DMS 273 (cell line): ENCODE results near the gene TMEM250.
"Not testable (repeated sequence)": the region's sequence is repeated elsewhere in the genome, so short reads cannot be mapped to it uniquely, and the experiment has no call there.

Source experiments
- DNase-seq: peaks from one replicate; lab custom pipeline; 2025; ENCODE audit not compliant: unreplicated experiment; lab: John Stamatoyannopoulos, UW

TMEM250 gene

DNA sequence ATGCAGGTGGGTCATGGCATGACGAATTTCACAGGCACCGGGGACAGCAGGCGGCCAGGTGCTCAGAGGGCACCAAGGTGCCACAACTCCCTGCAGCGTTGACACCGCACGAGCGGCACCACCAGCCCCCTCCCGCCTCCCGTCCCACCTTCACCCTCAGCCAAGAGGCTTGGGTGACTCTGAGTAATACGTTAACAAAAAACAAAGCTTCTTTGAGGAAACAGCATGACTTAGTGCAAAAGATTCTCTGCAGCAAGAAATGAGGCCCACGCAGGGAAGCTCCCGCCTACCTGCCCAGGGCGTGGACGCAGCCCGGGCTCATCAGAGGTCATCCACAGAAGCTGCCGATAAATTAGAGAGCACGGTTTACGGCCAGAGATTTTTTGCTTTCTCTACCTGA is 4.1 kb downstream of the TMEM250 start:
- DNase-seq, result no peak

DNA sequence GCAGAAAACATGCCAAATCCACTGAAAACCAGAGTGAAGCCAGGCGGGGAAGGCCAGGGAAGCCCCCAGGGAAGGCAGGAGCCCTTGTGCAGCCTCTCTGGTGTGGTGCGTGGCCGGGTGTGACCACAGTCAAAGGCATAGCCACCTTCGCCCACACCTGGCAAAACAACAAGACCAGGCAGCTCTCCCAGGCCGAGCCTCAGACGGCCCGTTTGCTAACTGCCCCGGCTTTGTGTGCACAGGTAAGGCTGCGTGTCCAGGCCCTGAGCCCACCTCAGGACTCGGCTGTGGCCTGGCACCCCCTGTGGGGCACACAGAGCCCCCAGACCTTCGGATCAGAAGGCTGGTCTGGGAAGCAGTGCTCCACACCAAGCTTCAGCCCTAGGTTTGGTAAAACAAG is 6.1 kb downstream of the TMEM250 start:
- DNase-seq, result no peak

DNA sequence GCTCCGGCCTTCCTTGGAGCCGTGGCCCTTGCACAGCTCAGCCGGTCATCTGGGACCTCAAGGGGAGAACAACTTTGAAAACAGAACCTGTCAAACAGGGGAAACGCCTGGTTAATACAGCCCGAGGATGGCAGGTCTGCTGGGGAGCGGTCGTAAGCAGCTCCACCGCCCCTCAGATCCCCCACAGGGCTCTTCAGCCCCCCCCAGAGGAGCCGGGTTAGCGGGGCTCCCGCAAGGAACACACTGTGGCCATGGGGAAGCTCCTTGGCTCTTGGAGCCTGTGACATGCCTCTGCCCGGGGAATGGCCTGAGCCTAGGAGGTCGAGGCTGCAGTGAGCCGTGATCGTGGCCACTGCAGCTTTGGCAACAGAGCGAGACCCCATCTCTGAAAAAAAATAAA is 6.8 kb downstream of the TMEM250 start:
- no peak for DNase-seq

DNA sequence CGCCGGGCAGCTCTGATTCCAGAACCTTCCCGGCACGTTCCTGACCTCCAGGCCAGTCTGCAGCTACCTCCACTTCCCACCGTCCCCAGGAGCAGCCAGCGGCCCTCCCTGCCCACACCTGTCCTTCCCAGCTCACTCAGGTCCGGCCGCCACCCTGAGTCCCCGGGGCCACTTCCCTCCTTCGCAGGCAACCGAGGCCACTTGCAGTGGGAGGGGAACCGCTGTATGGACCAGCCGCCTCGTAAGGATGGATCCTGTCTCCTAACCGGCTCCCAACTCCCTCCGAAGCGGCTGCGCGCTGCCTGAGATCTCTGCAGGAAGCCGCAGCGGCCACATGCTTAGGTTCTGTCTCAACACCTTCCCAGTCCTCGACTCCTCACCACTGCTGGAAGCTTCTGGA is 7.5 kb downstream of the TMEM250 start:
- DNase-seq, result no peak

DNA sequence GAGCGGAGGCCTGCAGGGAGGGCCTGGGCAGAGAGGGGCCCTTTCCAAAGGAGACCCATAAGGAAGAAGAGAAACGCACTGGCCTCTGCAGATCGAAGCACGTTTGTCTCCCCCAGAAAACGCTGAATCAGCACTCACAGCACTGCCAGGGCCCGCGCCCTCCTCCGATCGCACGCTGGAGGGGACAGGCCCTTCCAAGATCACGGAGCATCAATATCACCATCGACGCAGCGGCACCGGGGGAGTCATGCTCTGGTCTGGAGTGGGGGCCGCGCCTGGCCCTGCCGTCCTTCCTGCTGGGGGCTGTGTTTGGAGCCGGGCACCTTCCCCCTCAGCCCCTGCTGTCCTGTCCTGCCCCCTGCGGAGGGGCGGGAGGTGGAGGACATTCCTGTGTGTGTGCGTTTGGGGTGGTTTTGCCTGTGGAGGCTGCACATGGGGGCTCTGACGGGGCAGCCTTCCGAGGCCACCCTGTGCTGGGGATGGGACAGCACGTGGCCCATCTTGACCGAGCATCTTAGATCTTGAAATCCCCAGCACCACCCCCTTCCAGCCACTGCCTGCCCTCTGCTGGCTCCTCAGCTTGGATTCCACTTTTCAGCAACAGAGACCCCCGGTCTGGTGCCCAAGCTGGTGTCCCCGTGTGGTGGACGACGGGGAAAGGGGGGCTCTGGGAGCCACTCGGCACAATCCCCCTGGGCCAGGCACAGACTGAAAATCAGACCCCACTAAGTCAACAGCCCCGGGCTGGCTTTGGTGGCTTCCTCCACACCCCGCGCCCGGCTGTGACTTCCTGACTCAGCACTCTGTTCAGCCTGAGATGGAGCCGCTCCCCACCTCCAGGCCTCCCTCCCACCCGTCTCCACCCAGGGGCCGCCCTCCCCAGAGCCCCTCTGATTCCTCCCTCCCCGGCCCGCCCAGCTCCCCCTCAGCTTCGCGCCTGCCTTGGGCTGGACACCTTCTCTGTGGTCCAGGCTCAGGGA is 8.3 kb downstream of the TMEM250 start:
- no peak for DNase-seq

DNA sequence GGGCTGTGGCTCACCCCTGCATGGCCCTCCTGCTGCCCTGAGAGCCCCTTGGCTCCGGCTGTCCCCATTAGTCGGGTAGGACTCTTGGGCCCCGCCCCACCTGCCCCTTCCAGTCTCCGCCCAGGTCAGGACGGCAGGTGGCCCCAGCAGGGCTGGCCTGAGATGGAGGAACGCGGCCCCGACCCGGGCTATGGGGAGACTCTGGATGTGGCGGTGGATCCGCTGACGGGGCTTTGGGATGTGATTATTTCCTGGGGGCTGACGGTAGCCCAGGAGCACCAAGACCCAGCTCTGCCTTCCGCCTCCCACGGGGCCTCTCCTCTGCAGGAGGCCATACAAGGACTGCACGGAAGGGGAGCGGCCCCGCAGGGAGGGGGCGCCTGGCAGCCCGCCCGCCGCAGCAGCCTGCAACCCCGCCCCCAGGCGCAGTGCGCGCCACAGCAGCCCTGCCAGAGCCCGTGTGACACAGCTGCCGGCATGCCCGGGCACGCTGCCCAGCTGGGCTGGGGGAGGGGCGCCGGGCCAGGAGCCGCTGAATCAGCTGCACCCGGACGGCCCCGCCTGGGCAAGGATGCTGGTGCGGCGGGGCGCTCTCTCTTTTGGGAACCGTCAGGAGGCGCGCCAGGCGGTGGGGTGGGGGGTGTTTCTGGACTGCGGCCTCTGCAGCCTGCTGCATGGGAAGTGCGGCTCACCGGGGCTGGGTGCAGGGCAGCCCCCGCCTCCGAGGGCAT is 9.2 kb downstream of the TMEM250 start:
- peak; percentile 96 for DNase-seq

DNA sequence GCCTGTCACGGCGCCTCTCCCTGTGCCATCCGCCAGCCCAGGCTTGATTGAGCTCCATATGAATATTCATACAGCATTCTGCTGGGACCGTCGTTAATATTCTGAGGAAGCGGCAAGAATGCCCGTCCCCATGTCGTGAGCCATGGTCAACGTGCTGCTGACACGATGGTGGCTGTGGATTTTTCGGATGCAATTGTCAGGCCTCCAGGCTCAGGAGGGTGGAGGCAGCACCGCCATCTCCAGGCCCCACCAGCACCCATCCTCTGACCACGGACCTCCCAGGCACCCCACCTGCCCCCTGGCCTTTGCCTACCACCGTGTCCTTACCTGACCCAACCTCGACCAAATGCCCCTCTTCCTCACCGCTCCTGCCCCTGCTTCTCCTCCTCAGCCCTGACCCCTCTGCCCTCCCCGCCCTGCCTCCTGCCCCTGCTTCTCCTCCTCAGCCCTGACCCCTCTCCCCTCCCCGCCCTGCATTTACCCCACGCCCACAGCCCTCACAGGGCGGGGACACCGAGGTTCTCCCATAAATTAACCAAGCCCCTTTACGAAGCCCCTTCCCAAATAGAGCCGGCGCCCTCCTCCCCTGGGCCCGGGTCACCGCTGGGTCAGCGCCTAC is 9.9 kb downstream of the TMEM250 start:
- DNase-seq, result no peak

DNA sequence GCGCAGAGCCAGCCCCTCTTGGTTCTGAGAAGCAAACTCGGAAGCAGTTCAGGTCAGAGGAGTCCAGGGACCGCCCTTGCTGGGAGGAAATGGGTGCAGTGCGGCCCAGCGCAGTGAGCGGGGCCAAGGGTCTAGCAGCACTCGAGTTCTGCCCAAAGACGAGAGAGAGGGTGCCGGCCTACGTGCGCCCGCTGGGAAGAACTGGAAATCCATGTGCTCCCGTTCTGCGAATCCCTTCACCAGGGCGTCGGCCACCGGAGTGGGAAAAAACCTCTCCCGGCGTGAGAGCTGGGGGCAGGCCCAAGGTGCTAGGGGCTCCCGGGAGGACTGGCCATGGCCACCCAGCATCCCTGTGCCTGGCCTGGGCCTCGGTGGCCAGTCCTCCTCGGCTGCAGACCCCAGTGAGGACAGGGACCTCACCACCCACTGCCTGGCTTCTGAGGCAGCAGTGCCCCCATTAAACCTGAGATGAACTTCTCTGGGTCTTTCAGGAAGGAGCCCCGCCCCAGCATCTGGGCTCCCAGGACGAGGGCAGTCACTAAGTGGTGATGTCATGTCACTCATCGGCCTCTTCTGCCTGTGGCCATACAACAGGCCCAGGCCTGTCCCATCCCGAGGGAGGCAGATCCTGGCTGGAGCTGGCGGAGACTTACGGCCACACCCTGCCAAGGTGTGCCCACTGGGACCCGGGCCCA is 10.6 kb downstream of the TMEM250 start:
- peak; percentile 95 for DNase-seq

DNA sequence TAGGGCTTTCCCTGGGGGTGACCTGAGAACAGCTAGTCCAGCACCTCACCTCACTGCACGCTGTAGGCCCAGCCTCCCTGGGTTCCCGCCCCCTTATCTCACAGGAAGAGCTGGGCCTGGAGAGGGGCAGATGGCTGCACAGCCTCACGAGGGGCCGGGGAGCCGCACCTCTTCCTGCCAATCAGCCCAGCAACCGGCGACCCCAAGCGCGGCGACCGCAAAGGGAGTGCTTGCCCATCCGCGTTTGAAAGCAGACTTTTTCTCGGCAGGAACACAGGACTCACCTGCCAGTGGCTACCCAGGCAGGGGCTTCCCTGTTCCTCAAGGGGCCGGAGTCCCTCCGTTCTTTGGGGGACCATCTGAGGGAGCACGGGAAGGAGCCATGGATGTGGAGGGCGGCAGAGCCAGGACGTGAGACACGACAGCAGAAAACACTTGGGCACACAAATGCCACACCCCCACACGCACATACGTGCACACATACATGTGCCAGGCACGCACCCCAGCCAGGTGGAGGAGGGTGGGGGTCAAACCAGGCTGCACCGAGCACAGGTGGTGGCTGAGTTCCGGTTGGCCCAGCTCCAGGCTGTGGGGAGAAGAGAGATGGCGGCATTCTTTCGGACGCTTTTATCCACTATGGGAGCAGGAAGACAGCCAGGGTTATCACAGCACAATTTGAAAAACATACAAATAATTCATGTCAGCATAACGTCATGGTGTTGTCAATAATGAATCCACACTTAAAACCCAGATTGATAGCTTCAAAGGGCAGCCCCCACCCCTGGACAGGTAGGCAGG is 11.3 kb downstream of the TMEM250 start:
- peak; percentile 83 for DNase-seq

DNA sequence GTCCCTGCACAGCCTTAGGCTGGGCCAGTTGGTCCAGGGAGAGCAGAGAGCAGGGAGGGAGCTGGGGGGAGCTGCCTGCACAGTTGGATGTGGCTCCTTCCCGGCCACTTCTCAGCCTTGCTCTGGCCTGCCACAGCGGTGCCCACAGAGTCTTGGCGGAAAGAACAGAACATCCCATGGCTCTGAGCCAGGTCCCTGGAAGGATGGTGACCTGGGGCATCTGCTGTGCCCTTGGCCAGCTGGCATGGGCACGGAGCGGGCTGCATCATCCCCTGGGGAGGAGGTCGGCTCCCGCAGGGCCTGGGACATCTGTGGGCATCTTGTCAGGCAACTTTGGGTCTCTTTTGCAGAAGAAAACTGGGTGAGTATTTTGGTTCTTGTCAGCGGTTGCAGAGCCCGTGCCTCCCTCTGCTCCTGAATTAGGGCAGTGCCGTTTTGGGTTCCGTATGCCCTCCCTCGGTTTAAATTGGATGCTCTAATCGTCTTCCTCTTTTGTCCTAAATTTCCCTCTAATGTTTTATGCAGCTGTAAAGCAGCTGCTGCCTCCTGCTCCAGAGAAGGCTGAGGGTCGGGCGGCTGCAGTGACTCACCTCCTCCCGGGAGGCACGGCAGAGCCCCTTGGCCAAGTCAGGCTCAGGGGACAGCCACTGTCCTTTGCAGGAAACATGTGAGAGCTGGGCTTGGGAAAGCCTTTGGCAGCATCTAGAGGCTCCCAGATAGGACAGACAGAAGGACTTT is 13.1 kb downstream of the TMEM250 start:
- peak; percentile 77 for DNase-seq

DNA sequence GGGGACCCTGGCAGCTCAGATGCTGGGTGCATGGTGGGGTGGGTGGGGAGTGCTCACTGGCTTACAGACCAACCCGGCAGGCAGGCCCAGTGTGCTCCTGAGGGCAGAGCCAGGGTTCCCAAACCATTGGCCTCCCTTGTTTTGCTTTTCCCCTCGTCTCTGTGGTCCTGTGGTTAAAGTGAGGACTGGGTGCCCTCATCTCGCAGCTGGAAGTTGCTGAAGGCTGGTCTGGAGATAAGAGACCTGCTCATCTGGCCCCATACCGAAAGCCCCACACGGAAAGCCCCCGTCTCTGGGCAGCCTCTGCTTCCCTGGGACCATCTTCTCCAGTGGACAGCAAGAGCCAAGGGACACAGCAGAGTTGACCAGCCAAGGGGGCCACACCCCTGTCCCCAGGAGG is 13.8 kb downstream of the TMEM250 start:
- DNase-seq, result no peak

DNA sequence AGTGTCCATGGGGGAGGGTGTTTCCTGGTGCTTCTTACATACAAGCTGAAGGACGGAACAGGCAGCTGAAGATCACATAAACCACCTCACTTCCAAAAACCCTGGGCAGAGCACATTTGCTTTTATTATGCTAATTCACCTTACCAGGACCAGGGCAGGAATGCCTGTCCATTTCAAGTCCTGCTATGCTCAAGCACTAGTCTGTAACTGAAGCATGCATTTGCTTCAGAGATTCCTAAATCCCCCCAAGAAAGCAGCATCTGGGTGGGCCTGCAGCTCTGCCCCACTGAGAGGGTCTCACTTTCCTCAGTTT is 14.2 kb downstream of the TMEM250 start:
- DNase-seq, result no peak

DNA sequence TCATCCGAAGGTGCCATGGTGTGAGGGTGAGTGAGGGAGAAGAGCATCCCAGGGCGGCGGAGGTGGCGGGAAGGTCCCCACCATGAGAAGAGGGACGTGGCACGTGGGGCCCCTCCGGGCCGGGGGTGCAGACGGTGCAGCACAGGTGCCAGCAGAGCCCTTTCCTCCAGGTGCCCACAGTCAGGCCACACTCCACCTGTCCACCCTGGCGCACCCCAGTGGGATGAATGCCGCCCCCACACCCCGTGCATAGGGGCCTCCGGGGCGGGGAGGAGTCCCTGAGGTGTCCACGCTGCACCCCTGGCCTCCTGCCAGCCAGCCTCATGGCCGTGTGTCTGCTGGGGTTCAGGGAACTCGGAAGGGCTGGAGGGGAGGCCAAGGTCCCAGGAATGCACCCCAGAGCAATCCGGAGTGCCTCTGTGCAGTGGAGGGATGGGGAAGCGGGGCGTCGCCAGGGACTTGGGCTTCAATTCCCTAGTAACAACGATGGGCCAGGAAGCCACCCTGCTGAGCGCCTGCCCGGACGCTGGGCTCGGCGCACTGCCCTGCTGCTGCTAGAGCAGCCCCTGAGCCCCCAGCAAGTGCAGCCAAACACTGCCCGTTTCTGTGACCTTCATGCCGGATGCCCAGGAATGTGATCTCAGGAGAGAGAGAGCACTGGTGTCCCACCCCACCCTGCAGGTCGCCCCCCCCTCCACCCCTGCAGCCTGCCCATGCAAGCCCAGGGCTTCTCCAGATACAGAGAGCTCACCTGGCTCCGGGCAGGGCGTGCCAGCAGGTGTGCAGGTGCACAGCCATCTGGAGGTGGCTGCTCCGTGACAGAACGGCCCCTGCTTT is 14.8 kb downstream of the TMEM250 start:
- no peak for DNase-seq

DNA sequence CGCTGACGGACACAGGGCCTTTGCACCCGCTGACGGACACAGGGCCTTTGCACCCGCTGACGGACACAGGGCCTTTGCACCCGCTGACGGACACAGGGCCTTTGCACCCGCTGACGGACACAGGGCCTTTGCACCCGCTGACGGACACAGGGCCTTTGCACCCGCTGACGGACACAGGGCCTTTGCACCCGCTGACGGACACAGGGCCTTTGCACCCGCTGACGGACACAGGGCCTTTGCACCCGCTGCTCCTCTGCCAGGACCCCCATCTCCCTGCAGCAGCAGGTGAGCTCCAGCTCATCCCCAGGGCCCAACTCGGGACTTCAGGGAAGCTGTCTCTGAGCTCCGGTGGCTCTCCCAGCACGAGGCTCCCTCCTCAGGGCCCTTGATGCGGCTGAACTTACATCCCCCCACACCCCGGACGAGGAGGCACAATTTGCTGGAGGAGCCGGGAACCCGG is 17.0 kb downstream of the TMEM250 start:
- DNase-seq, result not testable (repeated sequence)

DNA sequence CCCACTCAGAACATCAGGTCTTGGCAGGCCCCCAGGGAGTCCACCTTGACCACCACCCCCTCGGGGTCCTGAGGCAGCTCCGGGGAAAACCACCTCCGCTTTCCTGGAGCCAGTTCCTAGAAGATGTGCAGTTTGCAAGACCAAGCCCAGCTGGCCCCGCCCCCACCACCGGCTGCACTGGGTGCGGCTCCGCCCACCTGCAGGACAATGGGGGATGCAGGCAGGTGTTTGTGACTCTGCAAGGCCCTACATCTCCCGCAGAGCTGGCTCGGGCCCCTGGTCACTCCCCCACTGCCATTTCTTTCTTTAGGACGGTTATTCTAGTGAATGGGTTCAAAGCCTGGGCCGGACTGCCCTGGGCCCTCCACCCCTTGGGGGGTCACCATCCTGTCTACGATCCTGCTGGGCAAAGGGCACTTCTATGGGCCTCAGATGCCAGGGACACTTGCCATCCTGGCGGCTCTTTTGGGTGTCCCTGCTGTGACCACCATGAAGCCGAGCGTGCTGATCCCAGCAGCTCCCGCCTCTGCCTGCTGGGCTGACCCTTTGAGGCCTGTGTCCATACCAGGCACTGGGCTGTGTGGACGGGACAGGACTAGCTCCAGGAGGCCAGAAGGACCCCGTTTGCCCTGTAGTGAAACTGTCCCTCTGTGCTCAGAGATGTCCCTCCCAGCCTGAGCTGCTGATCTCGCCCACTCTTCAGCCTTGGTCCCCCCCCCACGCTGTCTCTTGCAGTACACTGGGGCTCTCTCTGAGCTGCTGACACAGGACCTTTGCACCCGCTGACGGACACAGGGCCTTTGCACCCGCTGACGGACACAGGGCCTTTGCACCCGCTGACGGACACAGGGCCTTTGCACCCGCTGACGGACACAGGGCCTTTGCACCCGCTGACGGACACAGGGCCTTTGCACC is 17.7 kb downstream of the TMEM250 start:
- peak; percentile 37 for DNase-seq

DNA sequence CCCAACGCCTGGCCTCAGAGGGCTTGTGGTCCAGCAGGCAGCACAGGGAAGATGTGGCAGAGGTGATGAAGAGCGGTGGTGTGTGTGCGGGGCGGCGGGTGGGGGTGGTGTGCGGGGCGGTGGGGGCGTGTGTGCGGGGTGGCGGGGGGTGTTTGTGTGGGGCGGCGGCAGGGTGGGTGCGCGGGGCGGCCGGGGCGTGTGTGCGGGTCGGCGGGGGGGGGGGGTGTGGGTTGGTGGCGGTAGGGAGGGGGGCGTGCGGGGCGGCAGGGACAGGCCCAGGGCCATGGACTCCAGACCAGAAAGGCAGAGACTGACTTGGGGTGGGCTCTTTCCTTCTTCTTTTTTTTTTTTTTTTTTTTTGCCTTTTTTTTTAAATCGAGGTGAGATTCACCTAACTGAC is 19.1 kb downstream of the TMEM250 start:
- no peak for DNase-seq

DNA sequence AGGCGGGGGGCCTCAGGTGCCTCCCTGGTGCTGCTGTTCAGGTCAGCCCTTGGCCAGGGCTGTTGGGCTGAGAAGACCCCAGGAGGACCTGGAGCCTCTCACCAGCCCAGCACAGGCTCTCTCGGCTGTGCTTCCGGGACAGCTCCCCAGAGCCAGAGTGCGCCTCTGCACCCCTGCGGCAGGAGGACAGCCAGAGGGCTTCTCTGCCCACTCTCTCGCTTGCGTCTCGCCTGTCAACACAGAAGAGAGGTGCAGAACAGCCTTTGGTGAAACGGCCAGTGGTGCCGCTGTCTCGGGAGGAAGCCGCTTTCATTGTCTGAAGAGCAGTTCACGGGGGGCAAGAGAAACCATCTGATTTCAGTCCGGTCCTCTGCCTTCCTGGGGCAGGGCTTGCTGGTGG is 19.8 kb downstream of the TMEM250 start:
- DNase-seq, result no peak

DNA sequence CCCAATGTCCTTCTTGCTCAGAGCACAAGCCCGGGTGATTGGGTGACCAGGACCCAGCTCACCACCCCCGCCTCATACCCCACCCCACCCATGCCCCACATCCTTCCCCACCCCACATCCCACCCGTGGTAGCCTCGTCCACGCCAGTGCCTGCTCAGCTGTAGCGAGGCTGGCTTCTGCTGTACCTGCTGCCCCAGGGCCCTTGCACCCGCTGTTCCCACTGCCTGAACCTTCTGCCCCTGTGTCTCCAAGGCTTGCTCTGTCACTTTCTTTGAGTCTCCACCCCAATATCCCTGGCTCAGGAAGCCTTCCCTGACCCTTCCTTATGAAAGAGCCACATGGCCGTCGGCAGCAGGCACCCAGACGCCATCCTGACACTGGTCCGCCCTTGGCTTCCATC is 20.5 kb downstream of the TMEM250 start:
- no peak for DNase-seq
